ENCODE data around the gene TBX2.
A peak's percentile ranks its signal among the peaks of the same experiment; 100 is the strongest.
"Not testable (repeated sequence)": the region's sequence is repeated elsewhere in the genome, so short reads cannot be mapped to it uniquely, and the experiment has no call there.

TBX2 gene

GRCh38 chr17:61357061-61357460 is 42.6 kb upstream of the TBX2 start:
- not testable (repeated sequence) for H3K4me3 ChIP-seq (ENCODE audit: low read depth, low read length); H3K4me1 ChIP-seq (ENCODE audit: control insufficient read depth, insufficient read depth, low read length); H3K9me3 ChIP-seq (ENCODE audit: control insufficient read depth, insufficient read depth, low read depth, low read length); H3K27ac ChIP-seq (ENCODE audit: extremely low read depth, low read depth, low read length); H3K36me3 ChIP-seq (ENCODE audit: control insufficient read depth in 2 of 2, insufficient read depth in 1 of 2, low read length in 2 of 2)
- POLR2A ChIA-PET = interaction anchor here (1.1 kb wide), 1 partner anchor 10 kb away, joined by 3 read pairs; no protein-coding TSS in a partner anchor
- TF ChIP-seq ZNF394 (tag by site-specific recombination; IDR thresholded peaks at IDR 0.05; ENCODE audit: borderline replicate concordance) (peak; percentile 64; the same call in 1 of the 2 replicates), ZBTB8A (tag by site-specific recombination; IDR thresholded peaks at IDR 0.05) (0 out of 2 replicates have a peak, but pooled peaks have one; percentile 20), ZNF623 (tag by site-specific recombination; IDR thresholded peaks at IDR 0.05) (peak; percentile 30; the same call in 1 of the 2 replicates), ZNF555 (tag by site-specific recombination; conservative IDR thresholded peaks at IDR 0.05) (peak; percentile 13; the same call in 1 of the 2 replicates), ZNF426 (tag by site-specific recombination; IDR thresholded peaks at IDR 0.05) (peak; percentile 70), ZNF518A (tag by site-specific recombination; conservative IDR thresholded peaks at IDR 0.05; ENCODE audit: low read depth) (peak; percentile 58; the same call in 1 of the 2 replicates), ZBTB11 (tag by site-specific recombination; conservative IDR thresholded peaks at IDR 0.05; ENCODE audit: low read depth) (peak; percentile 42; the same call in 1 of the 2 replicates)
- CTCF ChIA-PET = interaction anchor here (1.2 kb wide), 1 partner anchor 33 kb away, joined by 3 read pairs; no protein-coding TSS in a partner anchor

GRCh38 chr17:61359513-61359912 is 40.1 kb upstream of the TBX2 start:
- H3K4me3 ChIP-seq (ENCODE audit: low read depth, low read length); H3K4me1 ChIP-seq (ENCODE audit: control insufficient read depth, insufficient read depth, low read length); H3K9me3 ChIP-seq (ENCODE audit: control insufficient read depth, insufficient read depth, low read depth, low read length); H3K36me3 ChIP-seq (ENCODE audit: control insufficient read depth in 2 of 2, insufficient read depth in 1 of 2, low read length in 2 of 2); H3K27ac ChIP-seq (ENCODE audit: extremely low read depth, low read depth, low read length): not testable (repeated sequence)
- POLR2A ChIA-PET = interaction anchor here (0.7 kb wide), 1 partner anchor 359 kb away, joined by 4 read pairs; no protein-coding TSS in a partner anchor
- CTCF ChIA-PET = interaction anchor here (0.7 to 1.4 kb wide), 3 partner anchors 30 to 639 kb away, joined by 3 to 6 read pairs (median 3); no protein-coding TSS in a partner anchor

GRCh38 chr17:61360318-61360943 is 39.2 kb upstream of the TBX2 start:
- H3K9me3 ChIP-seq (ENCODE audit: control insufficient read depth, insufficient read depth, low read depth, low read length) = no peaks in the 10 kb centered on the region
- no peak overlapping the region for H3K27ac ChIP-seq (ENCODE audit: extremely low read depth, low read depth, low read length)
- no peaks in the 10 kb centered on the region for H3K36me3 ChIP-seq (ENCODE audit: control insufficient read depth in 2 of 2, insufficient read depth in 1 of 2, low read length in 2 of 2)
- H3K4me1 ChIP-seq (ENCODE audit: control insufficient read depth, insufficient read depth, low read length) = no peaks in the 10 kb centered on the region
- ChIA-PET POLR2A (no interaction called here), CTCF (interaction anchor here (0.6 to 1.8 kb wide), 4 partner anchors 9 to 359 kb away, joined by 3 to 5 read pairs (median 3); no protein-coding TSS in a partner anchor)
- no peak for TF ChIP-seq ZBTB10 (tag by site-specific recombination; IDR thresholded peaks at IDR 0.05)
- no peak overlapping the region for H3K4me3 ChIP-seq (ENCODE audit: low read depth, low read length)
